ENCODE data around the gene G3BP2. TPM values are rescaled to one million over a fixed set of nuclear protein-coding genes. Genes with fewer than 3 reads are reported as not detected.
"Not testable (repeated sequence)": the region's sequence is repeated elsewhere in the genome, so short reads cannot be mapped to it uniquely, and the experiment has no call there.

Gene G3BP2
- 129 and 133 TPM in 2 replicates for total RNA-seq (2014; rRNA removed; shearing (Covaris generic))
- 33.1 and 36.0 TPM in 2 replicates for polyA plus RNA-seq (2016; fragmentation: Nextera tagmentation; extraction: Ambion mirVana)

GRCh38 chr4:75673027-75673958 is at the start of gene G3BP2:
Gene G3BP2 (minus strand): TSS chr4:75673411. CDS start chr4:75662025, 11,386 bp downstream.
- Histone ChIP-seq H3K9me3 (ENCODE audit: low read depth) (no peaks in the 10 kb centered on the region), H3K27me3 (replicated peaks; ENCODE audit: insufficient read depth) (no peaks in the 10 kb centered on the region), H4K20me1 (ENCODE audit: insufficient read depth) (peaks cover 13% of the 10 kb centered on the region; the same call in 1 of the 2 replicates), H3K4me1 (ENCODE audit: insufficient read depth) (peaks cover 30% of the 10 kb centered on the region), H3K4me2 (ENCODE audit: unreplicated experiment) (peak within 1 kb of the TSS; percentile 94), H3K79me2 (ENCODE audit: insufficient read depth) (peaks cover 56% of the 10 kb centered on the region), H3F3A (ENCODE audit: insufficient read depth) (peaks cover 9% of the 10 kb centered on the region), H3K4me3 (peak within 1 kb of the TSS; percentile 97), H3K9me2 (ENCODE audit: insufficient read depth) (no peaks in the 10 kb centered on the region), H3K27ac (peak within 1 kb of the TSS; percentile 93), H3K36me3 (ENCODE audit: low read depth) (no peaks in the 10 kb centered on the region), H2AFZ (peak within 1 kb of the TSS; percentile 97), H3K9ac (peak within 1 kb of the TSS; percentile 94)
- in situ Hi-C loops (cut with MboI): no loop called here
- 0 to 1% methylated on average over 72 to 83 of the region's 83 CpGs for WGBS, 2 experiments (ENCODE audit: low coverage in 1 of 2, low lambda C conversion rate in 2 of 2, missing lambda C conversion rate in 2 of 2)
- peak; percentile 99 for DNase-seq
- TF ChIP-seq EZH2 (IDR thresholded peaks at IDR 0.05; ENCODE audit: insufficient read depth, poor library complexity, severe bottlenecking) (no peak), EZH2phosphoT487 (IDR thresholded peaks at IDR 0.05; ENCODE audit: insufficient read depth, low read depth) (no peak)

DNA sequence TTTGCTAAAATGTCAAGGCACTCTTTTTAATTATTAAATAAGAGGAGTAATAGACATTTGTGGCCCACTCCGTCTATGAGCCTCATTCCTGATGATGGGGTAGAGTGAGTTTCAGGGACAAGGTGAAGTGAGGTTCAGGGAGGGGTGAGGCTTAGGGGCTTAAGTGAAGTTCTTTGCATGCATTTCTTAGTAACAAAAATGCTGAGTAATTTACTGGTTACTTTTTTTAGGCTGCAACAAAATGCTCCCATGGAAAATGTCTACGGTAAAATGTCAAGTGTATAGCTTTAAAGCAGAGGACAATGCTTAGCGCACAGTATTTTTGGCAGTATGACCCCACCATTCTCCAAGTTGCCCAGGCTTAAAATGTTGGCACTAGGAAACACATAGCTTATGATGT is 49.2 kb upstream of the G3BP2 start:
- Histone ChIP-seq H3K27ac (peak overlapping the region; percentile 97; the same call in 1 of the 2 replicates), H3K4me3 (no peak overlapping the region), H3K79me2 (ENCODE audit: insufficient read depth) (peaks cover 60% of the 10 kb centered on the region), H2AFZ (no peak overlapping the region), H3K9ac (no peak overlapping the region; the same call in 1 of the 2 replicates), H3K9me2 (ENCODE audit: insufficient read depth) (no peaks in the 10 kb centered on the region), H4K20me1 (ENCODE audit: insufficient read depth) (no peaks in the 10 kb centered on the region), H3K36me3 (ENCODE audit: low read depth) (no peaks in the 10 kb centered on the region), H3K4me2 (ENCODE audit: unreplicated experiment) (no peak overlapping the region), H3K27me3 (replicated peaks; ENCODE audit: insufficient read depth) (no peaks in the 10 kb centered on the region), H3K9me3 (ENCODE audit: low read depth) (no peaks in the 10 kb centered on the region), H3K4me1 (ENCODE audit: insufficient read depth) (peaks cover 20% of the 10 kb centered on the region), H3F3A (ENCODE audit: insufficient read depth) (peaks cover 14% of the 10 kb centered on the region)
- DNase-seq: no peak
- no peak for TF ChIP-seq EZH2phosphoT487 (IDR thresholded peaks at IDR 0.05; ENCODE audit: insufficient read depth, low read depth)
- TF ChIP-seq EZH2 (IDR thresholded peaks at IDR 0.05; ENCODE audit: insufficient read depth, poor library complexity, severe bottlenecking): no peak
- in situ Hi-C loops (cut with MboI): no loop called here
- WGBS, 2 experiments (ENCODE audit: low coverage in 1 of 2, low lambda C conversion rate in 2 of 2, missing lambda C conversion rate in 2 of 2): 65 to 68% methylated on average over 3 of the region's 3 CpGs

DNA sequence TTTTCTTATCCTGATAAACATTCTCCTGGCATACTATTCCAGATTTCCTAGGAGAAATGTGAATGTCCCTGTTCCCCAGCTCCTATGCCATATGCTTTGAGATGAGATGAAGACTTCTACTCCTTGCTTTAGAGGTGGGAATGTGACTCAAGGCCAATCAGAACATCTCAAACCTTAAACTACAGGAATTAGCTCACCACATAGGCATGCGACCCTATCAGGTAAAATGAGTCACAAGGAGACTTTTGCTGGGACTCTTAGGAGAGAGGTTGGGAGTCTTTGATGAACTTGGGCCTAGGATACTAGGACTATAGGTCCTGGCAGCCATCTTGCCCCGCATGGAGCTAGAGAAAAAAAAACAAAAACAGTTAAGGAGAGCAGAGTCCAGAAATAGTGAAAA is 45.3 kb upstream of the G3BP2 start:
- Histone ChIP-seq H3K4me2 (ENCODE audit: unreplicated experiment) (no peak overlapping the region), H3K36me3 (ENCODE audit: low read depth) (no peaks in the 10 kb centered on the region), H3K4me3 (no peak overlapping the region), H3K9me2 (ENCODE audit: insufficient read depth) (no peaks in the 10 kb centered on the region), H3K9ac (no peak overlapping the region), H3K4me1 (ENCODE audit: insufficient read depth) (peaks cover 34% of the 10 kb centered on the region), H4K20me1 (ENCODE audit: insufficient read depth) (no peaks in the 10 kb centered on the region), H3K27ac (no peak overlapping the region), H3K27me3 (replicated peaks; ENCODE audit: insufficient read depth) (no peaks in the 10 kb centered on the region), H3F3A (ENCODE audit: insufficient read depth) (peaks cover 34% of the 10 kb centered on the region), H2AFZ (no peak overlapping the region), H3K9me3 (ENCODE audit: low read depth) (no peaks in the 10 kb centered on the region), H3K79me2 (ENCODE audit: insufficient read depth) (peaks cover 41% of the 10 kb centered on the region)
- DNase-seq: no peak
- 94 to 98% methylated on average over 2 of the region's 2 CpGs for WGBS, 2 experiments (ENCODE audit: low coverage in 1 of 2, low lambda C conversion rate in 2 of 2, missing lambda C conversion rate in 2 of 2)
- TF ChIP-seq EZH2phosphoT487 (IDR thresholded peaks at IDR 0.05; ENCODE audit: insufficient read depth, low read depth): no peak
- no peak for TF ChIP-seq EZH2 (IDR thresholded peaks at IDR 0.05; ENCODE audit: insufficient read depth, poor library complexity, severe bottlenecking)
- in situ Hi-C loops (cut with MboI): no loop called here

- Histone ChIP-seq H3K9ac (no peak overlapping the region), H3K27ac (no peak overlapping the region), H3K79me2 (ENCODE audit: insufficient read depth) (peaks cover 47% of the 10 kb centered on the region), H3K4me1 (ENCODE audit: insufficient read depth) (peaks cover 27% of the 10 kb centered on the region), H2AFZ (no peak overlapping the region), H3K4me2 (ENCODE audit: unreplicated experiment) (no peak overlapping the region), H3K9me2 (ENCODE audit: insufficient read depth) (no peaks in the 10 kb centered on the region), H3F3A (ENCODE audit: insufficient read depth) (peaks cover 34% of the 10 kb centered on the region), H3K4me3 (no peak overlapping the region), H3K27me3 (replicated peaks; ENCODE audit: insufficient read depth) (no peaks in the 10 kb centered on the region), H3K9me3 (ENCODE audit: low read depth) (no peaks in the 10 kb centered on the region), H4K20me1 (ENCODE audit: insufficient read depth) (no peaks in the 10 kb centered on the region), H3K36me3 (ENCODE audit: low read depth) (no peaks in the 10 kb centered on the region)
- no peak for DNase-seq
- WGBS, 2 experiments (ENCODE audit: low coverage in 1 of 2, low lambda C conversion rate in 2 of 2, missing lambda C conversion rate in 2 of 2): 87 to 96% methylated on average over 1 of the region's 1 CpG
- in situ Hi-C loops (cut with MboI): no loop called here
- TF ChIP-seq EZH2phosphoT487 (IDR thresholded peaks at IDR 0.05; ENCODE audit: insufficient read depth, low read depth) (no peak), EZH2 (IDR thresholded peaks at IDR 0.05; ENCODE audit: insufficient read depth, poor library complexity, severe bottlenecking) (no peak)
Measured at GRCh38 chr4:75717408-75717807, 44.2 kb upstream of the G3BP2 start.

GRCh38 chr4:75716054-75716453 is 42.8 kb upstream of the G3BP2 start:
- H3K27ac ChIP-seq: peak overlapping the region; percentile 77
- peaks cover 34% of the 10 kb centered on the region for H3F3A ChIP-seq (ENCODE audit: insufficient read depth)
- in situ Hi-C loops (cut with MboI); H3K9me2 ChIP-seq (ENCODE audit: insufficient read depth); H3K9me3 ChIP-seq (ENCODE audit: low read depth); H3K4me2 ChIP-seq (ENCODE audit: unreplicated experiment); DNase-seq; H3K27me3 ChIP-seq (replicated peaks; ENCODE audit: insufficient read depth); H3K9ac ChIP-seq; H3K4me3 ChIP-seq; H3K36me3 ChIP-seq (ENCODE audit: low read depth); H4K20me1 ChIP-seq (ENCODE audit: insufficient read depth); H2AFZ ChIP-seq: not testable (repeated sequence)
- 100% methylated on average over 2 to 3 of the region's 3 CpGs for WGBS, 2 experiments (ENCODE audit: low coverage in 1 of 2, low lambda C conversion rate in 2 of 2, missing lambda C conversion rate in 2 of 2)
- H3K79me2 ChIP-seq (ENCODE audit: insufficient read depth): peaks cover 36% of the 10 kb centered on the region
- H3K4me1 ChIP-seq (ENCODE audit: insufficient read depth): peaks cover 27% of the 10 kb centered on the region

Data from GM23248 (cell line).